ENCODE data around the gene CD226.

DNA sequence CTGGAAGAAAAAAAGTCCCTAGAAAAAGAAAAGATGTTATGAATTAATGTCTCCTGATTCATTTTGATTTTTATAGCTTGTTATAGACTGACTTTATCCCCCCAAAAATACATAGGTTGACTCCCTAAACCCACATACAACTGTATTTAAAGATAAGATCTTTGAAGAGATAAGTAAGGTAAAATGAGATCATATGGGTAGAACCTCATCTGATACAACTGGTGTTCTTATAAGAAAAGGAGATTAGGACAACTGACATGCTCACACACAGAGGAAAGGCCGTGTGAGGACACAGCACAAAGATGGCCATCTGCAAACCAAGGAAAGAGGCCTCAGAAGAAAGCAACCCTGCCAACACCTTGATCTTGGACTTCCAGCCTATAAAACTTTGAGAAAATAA, 117.5 kb downstream of the CD226 start:
- TF ChIP-seq, protein P1, sequence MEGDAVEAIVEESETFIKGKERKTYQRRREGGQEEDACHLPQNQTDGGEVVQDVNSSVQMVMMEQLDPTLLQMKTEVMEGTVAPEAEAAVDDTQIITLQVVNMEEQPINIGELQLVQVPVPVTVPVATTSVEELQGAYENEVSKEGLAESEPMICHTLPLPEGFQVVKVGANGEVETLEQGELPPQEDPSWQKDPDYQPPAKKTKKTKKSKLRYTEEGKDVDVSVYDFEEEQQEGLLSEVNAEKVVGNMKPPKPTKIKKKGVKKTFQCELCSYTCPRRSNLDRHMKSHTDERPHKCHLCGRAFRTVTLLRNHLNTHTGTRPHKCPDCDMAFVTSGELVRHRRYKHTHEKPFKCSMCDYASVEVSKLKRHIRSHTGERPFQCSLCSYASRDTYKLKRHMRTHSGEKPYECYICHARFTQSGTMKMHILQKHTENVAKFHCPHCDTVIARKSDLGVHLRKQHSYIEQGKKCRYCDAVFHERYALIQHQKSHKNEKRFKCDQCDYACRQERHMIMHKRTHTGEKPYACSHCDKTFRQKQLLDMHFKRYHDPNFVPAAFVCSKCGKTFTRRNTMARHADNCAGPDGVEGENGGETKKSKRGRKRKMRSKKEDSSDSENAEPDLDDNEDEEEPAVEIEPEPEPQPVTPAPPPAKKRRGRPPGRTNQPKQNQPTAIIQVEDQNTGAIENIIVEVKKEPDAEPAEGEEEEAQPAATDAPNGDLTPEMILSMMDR (CRISPR knock-in tag; IDR thresholded peaks at IDR 0.05) = no peak
- TF ChIP-seq, protein P2, sequence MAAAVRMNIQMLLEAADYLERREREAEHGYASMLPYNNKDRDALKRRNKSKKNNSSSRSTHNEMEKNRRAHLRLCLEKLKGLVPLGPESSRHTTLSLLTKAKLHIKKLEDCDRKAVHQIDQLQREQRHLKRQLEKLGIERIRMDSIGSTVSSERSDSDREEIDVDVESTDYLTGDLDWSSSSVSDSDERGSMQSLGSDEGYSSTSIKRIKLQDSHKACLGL (CRISPR knock-in tag; IDR thresholded peaks at IDR 0.05) = no peak
- TF ChIP-seq AHR (CRISPR knock-in tag; IDR thresholded peaks at IDR 0.05) (no peak), HOXA3 (CRISPR knock-in tag; IDR thresholded peaks at IDR 0.05) (no peak)
- TF ChIP-seq, protein P3, sequence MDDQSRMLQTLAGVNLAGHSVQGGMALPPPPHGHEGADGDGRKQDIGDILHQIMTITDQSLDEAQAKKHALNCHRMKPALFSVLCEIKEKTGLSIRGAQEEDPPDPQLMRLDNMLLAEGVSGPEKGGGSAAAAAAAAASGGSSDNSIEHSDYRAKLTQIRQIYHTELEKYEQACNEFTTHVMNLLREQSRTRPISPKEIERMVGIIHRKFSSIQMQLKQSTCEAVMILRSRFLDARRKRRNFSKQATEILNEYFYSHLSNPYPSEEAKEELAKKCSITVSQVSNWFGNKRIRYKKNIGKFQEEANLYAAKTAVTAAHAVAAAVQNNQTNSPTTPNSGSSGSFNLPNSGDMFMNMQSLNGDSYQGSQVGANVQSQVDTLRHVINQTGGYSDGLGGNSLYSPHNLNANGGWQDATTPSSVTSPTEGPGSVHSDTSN (CRISPR knock-in tag; IDR thresholded peaks at IDR 0.05; ENCODE audit: borderline replicate concordance) = no peak
